ENCODE measurements around the gene LRP1-AS.
A peak's percentile ranks its signal among the peaks of the same experiment; 100 is the strongest.

Gene LRP1-AS

GRCh38 chr12:57106021-57106708, 41.3 kb downstream of the LRP1-AS start:
- TF ChIP-seq CTCF (IDR thresholded peaks at IDR 0.05): no peak
- Histone ChIP-seq H3K4me3 (no peak overlapping the region), H3K27ac (no peak overlapping the region)
- DNase-seq (ENCODE audit: low spot score): no peak

- no peak overlapping the region for H3K27ac ChIP-seq
- DNase-seq (ENCODE audit: low spot score): no peak
- no peak for TF ChIP-seq CTCF (IDR thresholded peaks at IDR 0.05)
- H3K4me3 ChIP-seq: no peak overlapping the region
Measured at GRCh38 chr12:57105011-57105753, 42.2 kb downstream of the LRP1-AS start.

GRCh38 chr12:57104292-57104910, 43.0 kb downstream of the LRP1-AS start:
- H3K4me3 ChIP-seq: no peak overlapping the region
- TF ChIP-seq CTCF (IDR thresholded peaks at IDR 0.05): no peak
- H3K27ac ChIP-seq: no peak overlapping the region
- no peak for DNase-seq (ENCODE audit: low spot score)

GRCh38 chr12:57103856-57104255, 43.6 kb downstream of the LRP1-AS start:
- DNase-seq (ENCODE audit: low spot score): no peak
- no peak overlapping the region for H3K27ac ChIP-seq
- no peak overlapping the region for H3K4me3 ChIP-seq
- no peak for TF ChIP-seq CTCF (IDR thresholded peaks at IDR 0.05)

GRCh38 chr12:57101892-57102695, 45.3 kb downstream of the LRP1-AS start:
- no peak for DNase-seq (ENCODE audit: low spot score)
- Histone ChIP-seq H3K27ac (peak overlapping the region in 1 of 2 donors; percentile 24), H3K4me3 (no peak overlapping the region)
- TF ChIP-seq CTCF (IDR thresholded peaks at IDR 0.05): no peak

GRCh38 chr12:57099766-57100165, 47.7 kb downstream of the LRP1-AS start:
- no peak for DNase-seq (ENCODE audit: low spot score)
- Histone ChIP-seq H3K4me3 (no peak overlapping the region), H3K27ac (no peak overlapping the region)
- TF ChIP-seq CTCF (IDR thresholded peaks at IDR 0.05): no peak

Data from coronary artery (tissue), 2 donors.